Type B pancreatic cell (in vitro differentiated cells): ENCODE results near the gene B4GALT4. TPM values are rescaled to one million over a fixed set of nuclear protein-coding genes. Genes with fewer than 3 reads are reported as not detected.
"Not testable (repeated sequence)": the region's sequence is repeated elsewhere in the genome, so short reads cannot be mapped to it uniquely, and the experiment has no call there.

Experiments
- DNase-seq: peaks from one replicate; pipeline ENCODE4 v3.0.0; 2021; ENCODE audit warnings: mixed read lengths; ENCODE audit not compliant: unreplicated experiment; ENCODE audit errors: extremely low spot score
- H3K27ac Mint-ChIP-seq: 2 replicates; pipeline ENCODE4 v1.8.0; 2021; ENCODE audit warnings: mild to moderate bottlenecking, mixed read lengths
- H3K27me3 Mint-ChIP-seq: 2 replicates; pipeline ENCODE4 v1.8.0; 2021; ENCODE audit warnings: mixed read lengths
- H3K36me3 Mint-ChIP-seq: 2 replicates; pipeline ENCODE4 v1.8.0; 2021; ENCODE audit warnings: mixed read lengths
- H3K4me1 Mint-ChIP-seq: one replicate; pipeline ENCODE4 v1.8.0; 2021; ENCODE audit warnings: mixed read lengths; ENCODE audit not compliant: unreplicated experiment
- H3K4me3 Mint-ChIP-seq: 2 replicates; pipeline ENCODE4 v1.8.0; 2021; ENCODE audit warnings: mild to moderate bottlenecking, mixed read lengths
- H3K9me3 Mint-ChIP-seq: 2 replicates; pipeline ENCODE4 v1.8.0; 2021; ENCODE audit warnings: mixed read lengths
- CTCF ChIP-seq: fragments of 200-600 bp; sonication (generic); conservative IDR thresholded peaks from 2 replicates; pipeline ENCODE4 v1.5.0; 2021; ENCODE audit warnings: antibody characterized with exemption, mild to moderate bottlenecking
- total RNA-seq: library from RNA; stranded (reverse); gene quantifications from 2 replicates; pipeline ENCODE4 v1.2.1, GENCODE V29; 2021; ENCODE audit warnings: low replicate concordance

The B4GALT4 gene
- total RNA-seq, 1 donor from 2014 or later, result 23.9 TPM

GRCh38 chr3:119175872-119176756 is 64.6 kb downstream of the B4GALT4 start:
- H3K4me3 Mint-ChIP-seq, result peak overlapping the region; percentile 65
- H3K27me3 Mint-ChIP-seq, result peaks cover 21% of the 10 kb centered on the region
- H3K27ac Mint-ChIP-seq, result peak overlapping the region; percentile 87
- H3K9me3 Mint-ChIP-seq, result peaks cover 6% of the 10 kb centered on the region
- H3K36me3 Mint-ChIP-seq, result no peaks in the 10 kb centered on the region
- DNase-seq, result no peak
- no peak for TF ChIP-seq CTCF
- H3K4me1 Mint-ChIP-seq, result peaks cover 7% of the 10 kb centered on the region

- H3K4me3 Mint-ChIP-seq, result peak within 1 kb of the TSS; percentile 72
- peak within 1 kb of the TSS; percentile 63 for H3K27ac Mint-ChIP-seq
- H3K4me1 Mint-ChIP-seq, result peaks cover 7% of the 10 kb centered on the region
- peaks cover 21% of the 10 kb centered on the region for H3K27me3 Mint-ChIP-seq
- no peak for DNase-seq
- no peak for TF ChIP-seq CTCF
- no peaks in the 10 kb centered on the region for H3K36me3 Mint-ChIP-seq
- peaks cover 6% of the 10 kb centered on the region for H3K9me3 Mint-ChIP-seq
Observed at GRCh38 chr3:119173325-119173724, 67.4 kb downstream of the B4GALT4 start, which contains the start of gene UPK1B. Gene UPK1B (plus strand): TSS chr3:119173598. CDS start chr3:119186742, 13,144 bp downstream.

DNA sequence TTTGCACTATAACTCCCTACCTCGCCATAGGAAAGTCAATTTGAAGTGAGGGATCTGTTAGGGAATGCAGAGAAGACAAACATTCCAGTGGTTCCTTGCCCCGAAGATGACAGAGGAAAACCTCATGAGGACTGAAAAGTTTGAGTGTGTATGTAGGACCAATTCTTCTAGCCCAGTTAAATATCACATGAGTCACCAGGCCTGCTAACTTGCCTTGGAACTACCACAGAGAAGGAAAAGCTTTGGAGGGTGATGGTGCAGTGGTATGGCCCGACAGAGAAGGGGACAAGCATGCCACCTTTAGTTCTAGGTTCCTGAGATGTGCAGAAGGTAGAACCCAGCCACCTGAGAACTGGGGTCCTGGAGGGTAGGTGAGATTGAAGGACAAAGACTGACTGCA is 69.9 kb downstream of the B4GALT4 start:
- peaks cover 3% of the 10 kb centered on the region for H3K4me1 Mint-ChIP-seq
- TF ChIP-seq CTCF, result no peak
- no peaks in the 10 kb centered on the region for H3K9me3 Mint-ChIP-seq
- DNase-seq, result no peak
- no peak overlapping the region for H3K4me3 Mint-ChIP-seq
- H3K36me3 Mint-ChIP-seq, result no peaks in the 10 kb centered on the region
- H3K27me3 Mint-ChIP-seq, result peaks cover 19% of the 10 kb centered on the region
- H3K27ac Mint-ChIP-seq, result no peak overlapping the region

- not testable (repeated sequence) for H3K27me3 Mint-ChIP-seq, H3K4me1 Mint-ChIP-seq, H3K4me3 Mint-ChIP-seq, H3K36me3 Mint-ChIP-seq, H3K27ac Mint-ChIP-seq, DNase-seq
- H3K9me3 Mint-ChIP-seq, result peaks cover 16% of the 10 kb centered on the region
Observed at GRCh38 chr3:119164745-119165144, 75.9 kb downstream of the B4GALT4 start.

Other genes with a start within 250 kb of the B4GALT4 start
- gene IGSF11, start 206.0 kb downstream of the B4GALT4 start, total RNA-seq, result 2.3 and 2.4 TPM in 2 replicates
- gene TEX55, start 94.7 kb downstream of the B4GALT4 start, total RNA-seq, result not detected in 2 replicates
- 49.2 and 105 TPM in 2 replicates for gene UPK1B, start 67.3 kb downstream of the B4GALT4 start, total RNA-seq
- 4.1 and 17.3 TPM in 2 replicates for gene ARHGAP31, start 53.5 kb upstream of the B4GALT4 start, total RNA-seq
- 65.9 and 66.0 TPM in 2 replicates for gene TMEM39A, start 222.7 kb upstream of the B4GALT4 start, total RNA-seq
- 11.4 and 24.1 TPM in 2 replicates for gene POGLUT1, start 228.1 kb upstream of the B4GALT4 start, total RNA-seq